Fibroblast of gingiva (primary cell): Measurements from ENCODE around the gene NOL11.
A peak's percentile ranks its signal among the peaks of the same experiment; 100 is the strongest.
"Not testable (repeated sequence)": the region's sequence is repeated elsewhere in the genome, so short reads cannot be mapped to it uniquely, and the experiment has no call there.

Source experiments
- DNase-seq: peaks from one replicate; pipeline ENCODE4 v3.0.0-alpha.2; 2011; ENCODE audit warnings: low read depth

Gene NOL11

GRCh38 chr17:67717624-67718324 is at the start of gene NOL11:
Gene NOL11, plus strand, starts transcription at chr17:67717936. Its CDS starts 12 bp downstream, at chr17:67717948.
- peak; percentile 98 for DNase-seq

DNA sequence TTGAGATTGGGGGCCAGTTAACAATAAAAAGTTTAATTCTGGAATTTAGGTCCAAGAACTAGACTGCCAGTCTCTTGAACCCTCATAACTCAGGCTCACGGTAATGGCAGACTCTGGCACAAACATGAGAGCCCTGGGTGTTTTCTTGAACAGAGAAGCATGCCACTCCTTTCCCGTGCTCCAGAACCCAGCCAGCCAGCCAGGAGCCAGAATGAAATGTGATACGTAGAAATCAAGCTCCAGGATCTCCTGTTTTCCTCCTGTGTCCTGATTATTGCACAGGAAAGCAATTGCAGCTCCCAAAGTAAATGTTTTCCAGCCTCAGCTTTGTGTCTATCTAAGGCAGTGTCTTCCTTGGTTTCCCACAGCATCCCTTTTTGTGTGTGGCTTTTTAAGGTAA is 46.2 kb upstream of the NOL11 start:
- peak; percentile 6 for DNase-seq

DNA sequence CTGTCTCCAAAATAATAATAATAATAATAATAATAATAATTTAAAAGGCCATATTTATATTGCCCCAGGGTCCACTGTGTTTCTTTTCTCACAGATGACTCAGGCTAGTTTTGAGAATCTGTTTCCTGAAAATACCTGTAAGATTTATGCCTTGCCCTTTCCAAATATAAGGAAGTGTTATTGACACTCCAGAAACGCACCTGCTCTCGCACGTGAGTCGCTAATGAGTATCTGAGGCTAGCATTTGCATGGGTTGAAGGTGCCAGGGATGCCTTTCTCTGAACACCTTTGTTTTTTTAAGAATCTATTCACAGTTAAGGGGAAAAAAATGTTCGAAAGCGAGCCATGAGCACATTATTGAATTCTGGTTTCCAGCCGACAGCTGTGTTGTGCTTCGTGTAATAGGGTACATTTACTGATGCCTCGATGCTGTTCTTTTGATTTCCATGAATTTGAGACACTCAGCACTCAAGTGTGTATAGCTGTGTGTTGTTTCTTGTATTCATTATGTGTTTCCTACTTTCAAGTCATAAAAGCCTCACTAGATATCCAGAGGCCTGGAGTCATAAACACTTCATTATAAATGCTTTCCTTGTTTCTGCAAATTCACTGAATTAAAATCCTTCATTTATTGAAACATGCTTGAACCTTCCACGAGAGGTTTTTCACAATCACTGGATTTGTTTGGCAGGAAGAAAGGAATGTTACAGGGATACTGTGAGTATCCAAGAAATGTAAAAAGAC is 45.0 kb upstream of the NOL11 start:
- no peak for DNase-seq

GRCh38 chr17:67675481-67675880 is 42.3 kb upstream of the NOL11 start:
- no peak for DNase-seq

GRCh38 chr17:67676305-67676704 is 41.4 kb upstream of the NOL11 start:
- DNase-seq = no peak

GRCh38 chr17:67678414-67678813 is 39.3 kb upstream of the NOL11 start:
- no peak for DNase-seq

DNA sequence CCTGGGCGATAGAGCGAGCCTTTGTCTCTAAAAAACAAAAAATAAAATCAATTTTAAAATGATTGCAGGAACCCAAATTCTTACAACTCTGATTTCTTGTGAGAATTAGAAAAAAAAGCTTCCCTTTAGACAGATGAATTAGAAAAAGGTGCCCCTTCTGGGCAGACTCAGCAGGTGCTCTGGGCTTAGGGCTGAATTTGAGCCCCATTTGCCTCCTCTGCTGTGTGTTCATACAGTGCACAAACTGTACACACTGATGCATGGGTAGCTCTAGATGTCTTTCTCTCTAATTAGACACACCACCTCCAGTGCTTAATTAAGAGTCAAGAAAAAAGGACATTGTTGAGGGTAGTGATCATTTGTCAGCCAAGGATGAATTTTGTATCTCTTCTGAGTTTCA is 38.5 kb upstream of the NOL11 start:
- no peak for DNase-seq

DNA sequence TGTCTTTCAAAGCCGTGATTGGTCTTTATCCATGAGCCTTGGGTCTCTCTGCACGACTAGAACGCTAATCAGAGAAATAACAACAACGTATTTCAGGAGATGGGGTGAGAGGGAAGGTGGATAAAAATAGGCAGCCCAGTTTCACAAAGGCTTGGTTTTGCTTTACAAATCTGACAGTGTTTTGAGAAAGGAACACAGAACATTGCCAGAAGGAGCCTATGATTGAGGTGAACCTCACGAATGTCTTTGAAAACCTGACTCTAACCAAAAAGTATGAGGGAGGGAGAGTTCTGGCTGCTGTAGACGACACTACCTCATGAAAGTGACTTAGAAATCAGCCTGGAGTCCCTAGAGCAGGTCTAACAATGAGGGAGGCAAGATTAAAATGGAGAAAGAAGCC is 38.0 kb upstream of the NOL11 start:
- DNase-seq = no peak

DNA sequence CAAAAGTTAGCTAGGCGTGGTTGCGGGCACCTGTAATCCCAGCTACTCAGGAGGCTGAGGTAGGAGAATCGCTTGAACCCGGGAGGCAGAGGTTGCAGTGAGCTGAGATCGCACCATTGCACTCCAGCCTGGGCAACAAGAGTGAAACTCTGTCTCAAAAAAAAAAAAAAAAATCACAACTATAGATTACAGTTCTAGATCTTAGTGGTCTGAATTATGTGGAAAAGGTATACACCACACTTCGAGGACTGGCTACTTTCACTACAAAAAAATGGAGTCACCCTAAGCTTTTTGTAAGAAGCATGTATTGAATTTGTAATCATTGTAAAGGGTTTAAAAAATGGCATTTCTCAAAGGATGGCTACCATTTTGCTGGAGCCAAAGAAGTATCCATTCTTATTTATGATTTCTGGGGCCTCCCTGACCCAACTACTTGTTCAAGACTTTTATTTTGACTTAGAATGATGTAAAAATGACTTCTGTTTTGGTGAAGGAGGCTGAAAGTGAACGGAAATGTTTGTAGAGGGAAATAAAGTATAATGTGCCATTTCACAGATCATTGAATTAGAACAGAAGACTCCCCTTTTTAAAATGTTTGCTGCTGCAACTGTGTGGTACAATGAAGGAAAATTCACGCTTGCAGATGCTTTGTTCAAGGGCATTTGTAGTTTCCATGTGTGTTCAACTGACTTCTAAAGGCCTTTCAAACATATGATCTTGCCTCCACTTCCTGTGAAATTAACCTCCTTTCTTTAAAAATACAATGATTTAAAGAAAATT is 37.1 kb upstream of the NOL11 start:
- no peak for DNase-seq

DNA sequence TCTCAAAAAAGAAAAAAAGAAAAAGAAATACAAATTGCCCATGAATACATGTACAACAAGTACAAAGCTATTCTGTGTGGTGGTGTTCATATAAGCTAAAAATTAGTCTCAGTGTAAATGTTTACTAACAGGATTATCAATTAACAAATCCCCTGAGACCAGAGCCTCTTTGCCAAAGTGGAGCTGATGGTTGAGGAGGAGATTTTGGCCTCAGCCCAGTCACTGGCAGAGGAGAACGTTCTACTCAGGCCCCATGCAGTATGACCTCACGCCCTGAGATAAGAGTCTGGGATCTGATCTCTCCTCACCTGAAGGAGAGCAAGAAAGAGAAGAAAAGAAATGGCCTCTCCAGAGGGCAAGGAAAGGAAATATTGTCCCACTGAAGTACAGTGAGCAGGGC is 35.5 kb upstream of the NOL11 start:
- DNase-seq = no peak

DNA sequence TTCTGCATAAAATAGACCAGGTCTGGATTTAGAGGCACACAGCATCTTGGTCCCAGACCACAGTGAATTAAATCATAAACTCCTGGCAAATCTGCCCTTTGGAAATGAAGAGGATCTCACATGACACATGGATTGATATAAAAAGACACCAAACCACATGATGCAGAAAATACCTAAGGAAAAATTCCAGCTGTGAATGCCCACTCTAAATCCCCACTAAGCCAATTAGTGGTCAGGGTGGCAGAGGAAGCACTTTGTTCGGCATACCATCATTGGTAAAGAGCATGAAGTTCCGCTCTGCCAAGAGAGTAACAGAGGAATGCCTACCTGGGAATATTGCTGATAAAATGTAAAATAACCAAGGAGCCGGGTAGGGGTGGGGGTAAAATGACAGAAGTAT is 32.4 kb upstream of the NOL11 start:
- DNase-seq = no peak

GRCh38 chr17:67686241-67686640 is 31.5 kb upstream of the NOL11 start:
- DNase-seq = no peak

DNA sequence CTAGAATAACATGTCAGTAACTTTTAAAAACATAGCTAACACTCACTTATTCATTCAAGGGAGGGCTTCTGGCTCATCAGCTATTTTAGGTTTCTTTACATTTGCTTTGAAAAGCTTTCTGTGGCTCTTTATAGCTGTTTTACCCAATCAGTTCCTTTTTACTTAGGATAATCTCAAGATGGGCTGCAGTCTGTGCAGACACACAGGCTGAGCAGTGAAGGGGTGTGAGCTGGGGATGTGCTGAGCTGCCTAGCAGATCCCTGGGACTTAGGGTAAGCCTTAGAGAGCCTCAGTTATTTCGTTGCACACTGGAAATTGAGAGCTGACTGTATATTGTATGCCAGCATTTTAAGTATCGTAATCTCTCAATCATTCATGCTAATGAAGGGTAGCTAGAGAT is 30.2 kb upstream of the NOL11 start:
- DNase-seq = no peak

- DNase-seq = peak; percentile 59
Observed at GRCh38 chr17:67689534-67690177, 28.1 kb upstream of the NOL11 start.

GRCh38 chr17:67693811-67694210 is 23.9 kb upstream of the NOL11 start:
- DNase-seq = no peak

- peak; percentile 8 for DNase-seq
Observed at GRCh38 chr17:67696347-67696746, 21.4 kb upstream of the NOL11 start.

- DNase-seq = no peak
Observed at GRCh38 chr17:67696853-67697498, 20.8 kb upstream of the NOL11 start.

- DNase-seq = no peak
Observed at GRCh38 chr17:67700037-67700724, 17.6 kb upstream of the NOL11 start.

- DNase-seq = no peak
Observed at GRCh38 chr17:67700725-67701119, 17.0 kb upstream of the NOL11 start.

DNA sequence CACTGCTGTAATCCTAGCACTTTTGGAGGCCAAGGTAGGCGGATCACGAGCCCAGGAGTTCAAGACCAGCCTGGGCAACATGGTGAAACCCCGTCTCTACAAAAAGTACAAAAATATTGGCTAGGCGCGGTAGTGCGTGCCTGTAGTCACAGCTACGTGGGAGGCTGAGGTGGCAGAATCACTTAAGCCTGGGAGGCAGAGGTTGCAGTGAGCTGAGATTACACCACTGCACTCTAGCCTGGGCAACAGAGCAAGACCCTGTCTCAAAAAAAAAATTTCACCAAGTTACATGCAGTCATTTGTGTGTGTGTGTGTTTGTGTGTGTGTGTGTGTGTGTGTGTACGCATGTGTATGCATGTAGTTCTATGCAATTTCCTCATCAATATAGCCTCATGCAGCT is 14.9 kb upstream of the NOL11 start:
- not testable (repeated sequence) for DNase-seq

DNA sequence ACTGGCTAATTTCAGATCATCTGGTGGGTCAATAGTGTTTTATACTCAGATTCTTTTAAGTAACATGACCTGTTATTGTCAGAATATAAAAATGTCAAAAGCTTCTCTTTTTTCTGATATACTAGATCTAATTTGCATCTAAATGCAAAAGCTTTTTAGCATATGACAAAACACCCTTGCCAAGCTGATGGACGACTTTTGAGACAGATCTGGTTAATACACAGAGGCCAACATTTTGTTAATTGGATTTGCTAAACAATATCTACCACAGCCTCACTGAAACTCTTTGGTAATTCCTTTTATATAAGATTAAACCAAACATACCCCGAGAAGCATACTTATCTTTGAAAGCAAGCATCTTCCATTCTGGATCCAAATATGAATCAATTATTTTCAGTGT is 10.3 kb upstream of the NOL11 start:
- no peak for DNase-seq
